ENCODE results near the gene TMEM219.
A peak's percentile ranks its signal among the peaks of the same experiment; 100 is the strongest.

Gene TMEM219

GRCh38 chr16:29925781-29926710, 35.8 kb upstream of the TMEM219 start, which contains the start of gene KCTD13 (continued):
- TF ChIP-seq ZNF639 (tag by site-specific recombination; IDR thresholded peaks at IDR 0.05) = peak; percentile 64
- TF ChIP-seq ZSCAN5A (tag by site-specific recombination; IDR thresholded peaks at IDR 0.05) = peak; percentile 39; the same call in 1 of the 2 replicates
- peak; percentile 79 for TF ChIP-seq ZNF692 (tag by site-specific recombination; IDR thresholded peaks at IDR 0.05)
- no peak for TF ChIP-seq ZNF776 (tag by site-specific recombination; IDR thresholded peaks at IDR 0.05; ENCODE audit: borderline replicate concordance)
- no peak for TF ChIP-seq ZNF133 (tag by site-specific recombination; IDR thresholded peaks at IDR 0.05)
- no peak for TF ChIP-seq ZNF433 (tag by site-specific recombination; IDR thresholded peaks at IDR 0.05; ENCODE audit: low read depth)
- TF ChIP-seq ZNF792 (tag by site-specific recombination; IDR thresholded peaks at IDR 0.05) = no peak; the same call in 1 of the 2 replicates
- TF ChIP-seq ZNF16 (tag by site-specific recombination; IDR thresholded peaks at IDR 0.05; ENCODE audit: low read depth) = no peak
- no peak for TF ChIP-seq ZNF311 (tag by site-specific recombination; IDR thresholded peaks at IDR 0.05; ENCODE audit: borderline replicate concordance)
- TF ChIP-seq RBAK (tag by site-specific recombination; IDR thresholded peaks at IDR 0.05) = no peak
- no peak for TF ChIP-seq ZNF280D (tag by site-specific recombination; IDR thresholded peaks at IDR 0.05)
- no peak for TF ChIP-seq ZNF112 (tag by site-specific recombination; IDR thresholded peaks at IDR 0.05)
- peak; percentile 52 for TF ChIP-seq PRDM10 (tag by site-specific recombination; IDR thresholded peaks at IDR 0.05)
- TF ChIP-seq ZSCAN18 (tag by site-specific recombination; IDR thresholded peaks at IDR 0.05) = no peak
- TF ChIP-seq ZFP41 (tag by site-specific recombination; IDR thresholded peaks at IDR 0.05; ENCODE audit: borderline replicate concordance) = no peak
- TF ChIP-seq REST (tag by site-specific recombination; IDR thresholded peaks at IDR 0.05) = no peak; the same call in 1 of the 2 replicates
- TF ChIP-seq ZNF544 (tag by site-specific recombination; IDR thresholded peaks at IDR 0.05) = no peak
- peak; percentile 48; the same call in 1 of the 2 replicates for TF ChIP-seq OVOL3 (tag by site-specific recombination; IDR thresholded peaks at IDR 0.05)
- peak; percentile 85 for TF ChIP-seq ZNF24 (tag by site-specific recombination; IDR thresholded peaks at IDR 0.05)
- TF ChIP-seq ZNF521 (tag by site-specific recombination; IDR thresholded peaks at IDR 0.05) = no peak

Measured in HEK293 (cell line).